ENCODE measurements around the gene IMP3.
"Not testable (repeated sequence)": the region's sequence is repeated elsewhere in the genome, so short reads cannot be mapped to it uniquely, and the experiment has no call there.

The IMP3 gene, protein sequence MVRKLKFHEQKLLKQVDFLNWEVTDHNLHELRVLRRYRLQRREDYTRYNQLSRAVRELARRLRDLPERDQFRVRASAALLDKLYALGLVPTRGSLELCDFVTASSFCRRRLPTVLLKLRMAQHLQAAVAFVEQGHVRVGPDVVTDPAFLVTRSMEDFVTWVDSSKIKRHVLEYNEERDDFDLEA

DNA sequence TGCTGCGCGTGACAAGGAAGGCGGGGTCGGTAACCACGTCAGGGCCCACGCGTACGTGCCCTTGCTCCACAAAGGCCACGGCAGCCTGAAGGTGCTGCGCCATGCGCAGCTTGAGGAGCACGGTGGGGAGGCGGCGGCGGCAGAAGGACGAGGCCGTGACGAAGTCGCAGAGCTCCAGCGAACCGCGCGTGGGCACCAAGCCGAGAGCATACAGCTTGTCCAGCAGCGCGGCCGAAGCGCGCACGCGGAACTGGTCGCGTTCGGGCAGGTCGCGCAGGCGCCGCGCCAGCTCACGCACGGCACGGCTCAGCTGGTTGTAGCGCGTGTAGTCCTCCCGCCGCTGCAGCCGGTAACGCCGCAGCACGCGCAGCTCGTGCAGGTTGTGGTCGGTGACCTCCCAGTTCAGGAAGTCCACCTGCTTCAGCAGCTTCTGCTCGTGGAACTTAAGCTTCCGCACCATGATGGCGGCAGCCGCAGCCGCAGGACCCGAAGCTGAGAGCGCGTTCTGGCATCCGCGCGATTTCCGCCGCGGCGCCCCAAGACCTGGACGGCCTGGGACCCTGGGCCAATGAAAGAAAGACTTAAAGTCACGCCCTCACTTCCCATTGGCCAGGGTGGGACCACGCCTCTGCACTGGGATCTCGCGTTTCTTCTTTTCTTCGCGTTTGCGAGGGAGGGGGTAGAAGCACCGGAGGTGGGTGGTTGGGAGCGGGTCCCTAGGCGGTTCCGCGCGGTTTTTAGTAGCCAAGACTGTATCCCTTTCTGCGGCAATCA lies at the start of gene IMP3:
Gene IMP3 (minus strand): TSS at position 516 of the 774 bp plus-strand sequence. CDS start 56 bp downstream, at position 460.
- H3K4me3 ChIP-seq (ENCODE audit: low read length) = peak within 1 kb of the TSS; percentile 94
- TF ChIP-seq, protein P1, sequence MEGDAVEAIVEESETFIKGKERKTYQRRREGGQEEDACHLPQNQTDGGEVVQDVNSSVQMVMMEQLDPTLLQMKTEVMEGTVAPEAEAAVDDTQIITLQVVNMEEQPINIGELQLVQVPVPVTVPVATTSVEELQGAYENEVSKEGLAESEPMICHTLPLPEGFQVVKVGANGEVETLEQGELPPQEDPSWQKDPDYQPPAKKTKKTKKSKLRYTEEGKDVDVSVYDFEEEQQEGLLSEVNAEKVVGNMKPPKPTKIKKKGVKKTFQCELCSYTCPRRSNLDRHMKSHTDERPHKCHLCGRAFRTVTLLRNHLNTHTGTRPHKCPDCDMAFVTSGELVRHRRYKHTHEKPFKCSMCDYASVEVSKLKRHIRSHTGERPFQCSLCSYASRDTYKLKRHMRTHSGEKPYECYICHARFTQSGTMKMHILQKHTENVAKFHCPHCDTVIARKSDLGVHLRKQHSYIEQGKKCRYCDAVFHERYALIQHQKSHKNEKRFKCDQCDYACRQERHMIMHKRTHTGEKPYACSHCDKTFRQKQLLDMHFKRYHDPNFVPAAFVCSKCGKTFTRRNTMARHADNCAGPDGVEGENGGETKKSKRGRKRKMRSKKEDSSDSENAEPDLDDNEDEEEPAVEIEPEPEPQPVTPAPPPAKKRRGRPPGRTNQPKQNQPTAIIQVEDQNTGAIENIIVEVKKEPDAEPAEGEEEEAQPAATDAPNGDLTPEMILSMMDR (IDR thresholded peaks at IDR 0.05; ENCODE audit: insufficient read depth, low read depth, low read length, missing control alignments) = no peak
- peak; percentile 98 for DNase-seq (ENCODE audit: low read depth)

- not testable (repeated sequence) for H3K4me3 ChIP-seq (ENCODE audit: low read length); DNase-seq (ENCODE audit: low read depth)
Measured at GRCh38 chr15:75689429-75689828, 49.4 kb upstream of the IMP3 start.

GRCh38 chr15:75688831-75689230 lies 48.8 kb upstream of the IMP3 start:
- TF ChIP-seq, protein P1 (IDR thresholded peaks at IDR 0.05; ENCODE audit: insufficient read depth, low read depth, low read length, missing control alignments) = no peak
- no peak for DNase-seq (ENCODE audit: low read depth)
- no peak overlapping the region for H3K4me3 ChIP-seq (ENCODE audit: low read length)

GRCh38 chr15:75688278-75688557 lies 48.2 kb upstream of the IMP3 start:
- TF ChIP-seq, protein P1 (IDR thresholded peaks at IDR 0.05; ENCODE audit: insufficient read depth, low read depth, low read length, missing control alignments) = no peak
- H3K4me3 ChIP-seq (ENCODE audit: low read length) = no peak overlapping the region
- no peak for DNase-seq (ENCODE audit: low read depth)

DNA sequence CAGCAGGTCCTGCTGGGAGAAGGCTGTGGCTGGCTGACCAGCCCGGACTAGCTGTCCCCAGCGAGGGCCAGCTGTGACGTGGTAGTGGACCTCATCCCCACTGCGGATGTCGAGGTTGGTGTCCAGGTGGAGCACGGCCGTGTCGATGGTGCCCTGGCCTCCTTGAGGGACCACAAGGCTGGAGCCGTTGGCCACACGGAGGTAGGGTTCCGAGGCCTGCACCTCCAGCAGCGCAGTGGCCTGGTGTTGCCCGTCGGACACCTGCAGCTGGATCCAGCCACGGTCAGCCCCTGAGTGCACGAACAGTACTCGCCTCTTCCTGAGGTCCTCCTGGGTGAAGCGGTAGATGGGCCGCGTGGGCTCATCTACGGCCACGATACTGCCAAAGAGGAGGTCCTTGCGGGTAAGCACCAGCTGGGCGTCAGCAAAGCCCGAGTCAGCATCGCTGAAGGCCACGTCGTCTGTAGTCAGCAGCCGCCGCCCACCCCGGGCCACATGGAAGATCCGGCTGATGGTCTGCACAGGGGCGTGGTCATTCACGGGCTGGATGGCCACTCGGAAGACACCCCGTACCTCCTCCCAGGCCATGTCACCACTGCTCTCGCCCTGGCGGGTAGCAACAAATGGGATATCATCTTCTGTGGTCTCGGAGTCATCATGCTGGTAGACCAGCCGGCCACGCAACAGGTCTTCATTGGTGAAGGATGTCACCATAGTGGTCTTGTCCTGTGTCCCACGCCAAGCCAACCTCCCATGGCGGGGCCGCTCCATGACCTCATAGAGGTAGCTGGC lies 47.7 kb upstream of the IMP3 start:
- DNase-seq (ENCODE audit: low read depth) = no peak
- TF ChIP-seq, protein P1 (IDR thresholded peaks at IDR 0.05; ENCODE audit: insufficient read depth, low read depth, low read length, missing control alignments) = no peak
- H3K4me3 ChIP-seq (ENCODE audit: low read length) = no peak overlapping the region

DNA sequence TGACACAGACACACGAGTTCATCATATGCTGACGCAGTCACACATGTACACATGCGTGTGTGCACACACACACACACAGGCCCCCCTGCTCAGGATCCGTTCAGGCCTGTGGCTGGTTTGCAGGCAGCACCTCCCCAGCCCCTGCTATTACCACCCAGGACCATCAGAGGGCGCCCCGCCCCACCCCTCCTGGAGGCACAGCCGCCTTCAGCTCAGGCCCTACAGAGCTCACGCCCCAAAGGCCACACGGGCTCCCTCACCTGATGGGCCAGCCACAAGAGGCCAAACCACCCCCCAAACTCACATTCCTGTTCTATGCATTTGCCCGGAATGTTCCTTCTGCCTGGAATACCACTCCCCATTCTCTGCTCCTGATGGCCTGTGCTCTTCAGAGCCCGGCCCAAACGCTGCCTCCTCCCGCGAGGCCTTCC lies 46.2 kb upstream of the IMP3 start:
- TF ChIP-seq, protein P1 (IDR thresholded peaks at IDR 0.05; ENCODE audit: insufficient read depth, low read depth, low read length, missing control alignments) = peak; percentile 67
- H3K4me3 ChIP-seq (ENCODE audit: low read length) = not testable (repeated sequence)
- peak; percentile 62 for DNase-seq (ENCODE audit: low read depth)

GRCh38 chr15:75685195-75685594 lies 45.2 kb upstream of the IMP3 start:
- no peak overlapping the region for H3K4me3 ChIP-seq (ENCODE audit: low read length)
- TF ChIP-seq, protein P1 (IDR thresholded peaks at IDR 0.05; ENCODE audit: insufficient read depth, low read depth, low read length, missing control alignments) = no peak
- DNase-seq (ENCODE audit: low read depth) = no peak

All from epithelial cell of esophagus (primary cell).